ENCODE data around the gene RAD51B. TPM values are rescaled to one million over a fixed set of nuclear protein-coding genes. Genes with fewer than 3 reads are reported as not detected.

RAD51B gene
- total and polyA plus RNA-seq, 2 donors (not counting 1 experiment from before 2014, with no cell fraction given), result 4.6 to 16.3 TPM

DNA sequence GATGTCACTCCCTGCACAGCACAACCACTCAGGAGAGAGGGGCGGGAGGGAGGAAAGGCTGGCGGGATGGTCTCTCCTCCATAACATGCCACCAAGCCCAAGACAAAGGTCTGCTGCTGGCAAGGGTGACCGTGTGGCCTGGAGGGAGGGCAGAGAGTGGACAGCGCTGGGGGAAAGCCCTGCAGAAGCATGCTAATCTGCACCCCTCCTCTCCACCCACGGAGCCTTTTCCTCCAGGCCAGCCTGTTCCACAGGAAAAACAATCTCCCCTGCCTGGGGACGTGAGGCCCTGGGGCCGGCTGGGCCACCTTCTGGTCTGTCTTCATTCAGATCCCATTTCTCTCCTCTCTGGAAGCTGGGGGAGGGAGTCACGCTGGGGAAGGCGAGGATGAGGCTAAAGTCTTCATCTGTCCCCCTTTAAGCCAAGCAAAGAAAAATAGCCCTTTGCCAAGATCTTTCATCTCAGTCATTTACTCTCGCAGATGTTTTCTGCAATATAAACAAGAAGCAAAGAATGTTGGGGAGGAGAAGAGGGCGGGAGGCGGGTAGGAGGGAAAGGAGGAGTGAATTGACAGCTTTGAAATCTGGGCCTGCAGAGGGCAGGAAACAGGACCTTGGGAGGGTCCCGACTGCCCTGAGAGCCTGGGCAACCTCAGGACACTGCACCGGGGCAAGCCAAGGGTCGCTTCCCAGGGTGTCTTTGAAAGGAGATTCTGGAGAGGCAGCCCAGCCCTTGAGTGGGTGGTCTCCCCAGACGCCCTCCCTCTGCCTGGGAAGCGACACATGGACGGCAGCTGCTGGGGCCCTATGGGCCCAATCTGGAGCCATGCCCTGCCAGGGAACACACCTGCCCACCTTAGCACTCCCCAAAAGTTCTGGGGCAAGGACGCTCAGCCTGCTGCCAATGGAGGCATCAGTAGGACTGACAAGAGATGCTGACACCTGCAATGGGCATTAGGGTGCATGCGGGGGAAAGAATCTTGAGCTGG is 839.7 kb downstream of the RAD51B start:
- H3K79me2 ChIP-seq (ENCODE audit: control insufficient read depth, insufficient read depth, low read length), result no peaks in the 10 kb centered on the region
- no peaks in the 10 kb centered on the region for H3K9me3 ChIP-seq (ENCODE audit: control insufficient read depth, insufficient read depth, low read depth, low read length)
- no peak overlapping the region for H3K4me3 ChIP-seq (replicated peaks in 1 of 4; ENCODE audit: control extremely low read depth in 1 of 4, insufficient read depth in 1 of 4, low read depth in 3 of 4, low read length in 4 of 4)
- no peak overlapping the region for H3K9ac ChIP-seq (ENCODE audit: insufficient read depth, low read length)
- DNase-seq (ENCODE audit: low read depth in 2 of 2), result peak; percentile 56 to 63
- no peaks in the 10 kb centered on the region for H3K27me3 ChIP-seq (ENCODE audit: control insufficient read depth, insufficient read depth, low read length)
- H3K4me2 ChIP-seq (ENCODE audit: extremely low read depth, insufficient read depth, low read length), result peak overlapping the region; percentile 18
- TF ChIP-seq EZH2 (IDR thresholded peaks at IDR 0.05; ENCODE audit: low read length, missing control alignments) (no peak), CTCF (conservative IDR thresholded peaks at IDR 0.05 in 1 of 2, IDR thresholded peaks at IDR 0.05 in 1 of 2; ENCODE audit: low read depth in 1 of 2, low read length in 2 of 2) (no peak)
- peaks cover 19% of the 10 kb centered on the region for H3K4me1 ChIP-seq (ENCODE audit: control insufficient read depth, extremely low read depth, insufficient read depth, low read length)
- H3K36me3 ChIP-seq (ENCODE audit: control insufficient read depth, insufficient read depth, low read length), result no peaks in the 10 kb centered on the region
- H2AFZ ChIP-seq (ENCODE audit: low read length), result no peak overlapping the region
- H4K20me1 ChIP-seq (ENCODE audit: control insufficient read depth, extremely low read depth, insufficient read depth, low read length), result no peaks in the 10 kb centered on the region
- peak overlapping the region; percentile 40 for H3K27ac ChIP-seq (ENCODE audit: insufficient read depth, low read length)

DNA sequence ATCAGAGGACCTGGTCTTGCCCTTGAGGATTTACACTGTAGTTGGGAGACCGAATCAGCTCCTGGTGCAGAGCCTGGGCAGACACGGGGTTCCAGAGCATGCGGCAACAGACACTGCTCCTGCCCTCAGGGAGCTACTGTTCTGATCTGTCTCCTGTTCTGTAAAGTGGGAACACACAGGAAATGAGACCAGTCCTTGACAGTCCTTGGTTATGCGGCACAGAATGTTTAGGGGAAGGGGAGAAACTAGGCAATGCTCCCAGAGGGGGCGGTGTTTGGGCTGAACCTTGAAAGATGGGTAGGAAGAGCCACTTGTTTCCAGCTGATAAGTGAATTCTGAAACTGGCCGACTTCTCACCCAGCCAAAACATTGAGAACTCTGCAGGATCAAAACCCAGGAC is 840.9 kb downstream of the RAD51B start:
- Histone ChIP-seq H3K36me3 (ENCODE audit: control insufficient read depth, insufficient read depth, low read length) (no peaks in the 10 kb centered on the region), H3K4me3 (replicated peaks in 1 of 4; ENCODE audit: control extremely low read depth in 1 of 4, insufficient read depth in 1 of 4, low read depth in 3 of 4, low read length in 4 of 4) (no peak overlapping the region), H2AFZ (ENCODE audit: low read length) (no peak overlapping the region), H3K27ac (ENCODE audit: insufficient read depth, low read length) (no peak overlapping the region), H3K9me3 (ENCODE audit: control insufficient read depth, insufficient read depth, low read depth, low read length) (no peaks in the 10 kb centered on the region), H3K9ac (ENCODE audit: insufficient read depth, low read length) (no peak overlapping the region), H4K20me1 (ENCODE audit: control insufficient read depth, extremely low read depth, insufficient read depth, low read length) (no peaks in the 10 kb centered on the region), H3K79me2 (ENCODE audit: control insufficient read depth, insufficient read depth, low read length) (no peaks in the 10 kb centered on the region), H3K4me2 (ENCODE audit: extremely low read depth, insufficient read depth, low read length) (no peak overlapping the region), H3K27me3 (ENCODE audit: control insufficient read depth, insufficient read depth, low read length) (no peaks in the 10 kb centered on the region), H3K4me1 (ENCODE audit: control insufficient read depth, extremely low read depth, insufficient read depth, low read length) (peaks cover 30% of the 10 kb centered on the region)
- DNase-seq (ENCODE audit: low read depth in 2 of 2), result no peak
- TF ChIP-seq EZH2 (IDR thresholded peaks at IDR 0.05; ENCODE audit: low read length, missing control alignments) (no peak), CTCF (conservative IDR thresholded peaks at IDR 0.05 in 1 of 2, IDR thresholded peaks at IDR 0.05 in 1 of 2; ENCODE audit: low read depth in 1 of 2, low read length in 2 of 2) (no peak)

DNA sequence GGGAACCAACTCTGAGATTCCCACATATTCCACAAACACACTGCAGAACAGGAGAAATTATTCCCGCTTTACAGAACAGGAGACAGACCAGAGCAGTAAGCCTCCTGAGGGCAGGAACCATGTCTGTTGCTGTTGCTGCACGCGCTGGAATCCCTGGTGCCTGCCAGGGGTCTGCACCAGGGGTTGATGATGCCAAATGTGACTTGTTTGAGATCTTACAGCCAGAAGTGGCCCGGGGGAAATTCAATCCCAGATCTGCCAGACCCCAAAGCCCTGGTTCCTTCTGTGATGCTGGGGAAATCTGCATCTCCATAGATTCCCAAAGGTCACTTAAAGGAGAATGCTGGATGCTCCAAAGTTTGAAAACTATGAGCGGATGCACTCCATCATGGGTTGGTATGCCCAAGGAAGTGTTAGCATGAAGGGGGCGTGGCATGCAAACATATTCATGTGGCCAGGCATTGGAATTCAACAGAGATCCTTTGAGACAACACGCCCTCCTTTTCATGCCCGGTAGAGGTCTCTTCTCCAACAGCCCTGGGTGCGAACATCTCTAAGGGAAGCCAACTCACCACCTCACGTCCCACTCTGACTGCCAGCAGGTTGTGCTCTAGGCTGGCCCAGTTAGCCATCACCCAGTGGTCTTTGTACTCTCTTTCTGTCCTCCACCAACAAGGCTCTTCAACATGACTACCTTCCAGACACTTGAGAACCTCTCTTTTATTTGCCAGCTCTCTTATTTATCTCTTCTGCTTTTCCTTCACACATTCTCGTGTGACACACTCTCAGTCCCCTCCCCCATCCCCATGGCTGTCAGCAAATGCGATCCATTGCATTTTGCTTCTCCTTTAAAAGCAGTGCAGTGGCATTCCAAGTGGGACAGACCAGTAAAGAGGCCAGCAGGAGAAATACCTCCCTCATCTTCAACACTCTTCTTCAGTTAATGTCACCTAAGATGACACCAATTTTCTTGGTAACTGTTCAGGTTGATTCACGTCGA is 841.9 kb downstream of the RAD51B start:
- Histone ChIP-seq H3K27me3 (ENCODE audit: control insufficient read depth, insufficient read depth, low read length) (no peaks in the 10 kb centered on the region), H3K27ac (ENCODE audit: insufficient read depth, low read length) (no peak overlapping the region), H4K20me1 (ENCODE audit: control insufficient read depth, extremely low read depth, insufficient read depth, low read length) (no peaks in the 10 kb centered on the region), H3K36me3 (ENCODE audit: control insufficient read depth, insufficient read depth, low read length) (no peaks in the 10 kb centered on the region), H3K4me2 (ENCODE audit: extremely low read depth, insufficient read depth, low read length) (no peak overlapping the region), H3K9ac (ENCODE audit: insufficient read depth, low read length) (no peak overlapping the region), H2AFZ (ENCODE audit: low read length) (no peak overlapping the region), H3K4me3 (replicated peaks in 1 of 4; ENCODE audit: control extremely low read depth in 1 of 4, insufficient read depth in 1 of 4, low read depth in 3 of 4, low read length in 4 of 4) (no peak overlapping the region), H3K9me3 (ENCODE audit: control insufficient read depth, insufficient read depth, low read depth, low read length) (no peaks in the 10 kb centered on the region), H3K79me2 (ENCODE audit: control insufficient read depth, insufficient read depth, low read length) (no peaks in the 10 kb centered on the region), H3K4me1 (ENCODE audit: control insufficient read depth, extremely low read depth, insufficient read depth, low read length) (peaks cover 37% of the 10 kb centered on the region)
- no peak for DNase-seq (ENCODE audit: low read depth in 2 of 2)
- TF ChIP-seq EZH2 (IDR thresholded peaks at IDR 0.05; ENCODE audit: low read length, missing control alignments) (no peak), CTCF (conservative IDR thresholded peaks at IDR 0.05 in 1 of 2, IDR thresholded peaks at IDR 0.05 in 1 of 2; ENCODE audit: low read depth in 1 of 2, low read length in 2 of 2) (no peak)
